ENCODE measurements around the gene PRPH2.
"Not testable (repeated sequence)": the region's sequence is repeated elsewhere in the genome, so short reads cannot be mapped to it uniquely, and the experiment has no call there.

Gene PRPH2

DNA sequence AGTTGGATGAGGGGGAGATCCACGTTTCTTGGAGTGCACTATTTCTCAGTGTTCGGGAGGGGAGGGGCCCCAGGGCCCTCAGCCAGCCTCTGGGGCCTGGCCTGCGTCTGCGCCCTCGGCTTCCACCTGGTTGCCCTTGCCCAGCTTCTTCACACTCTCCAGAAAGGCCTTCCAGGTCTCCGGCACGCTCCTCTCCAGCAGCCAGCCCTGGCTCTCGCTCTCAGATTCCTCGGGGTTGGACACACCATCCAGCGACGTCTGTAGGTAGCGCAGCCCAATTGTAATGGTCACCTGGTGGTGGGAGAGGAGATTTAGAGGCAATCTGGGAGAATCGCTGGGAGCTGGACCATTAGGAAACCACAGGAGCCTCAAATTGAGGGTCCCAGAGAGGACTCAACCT, 24.2 kb downstream of the PRPH2 start:
- no peak for DNase-seq (ENCODE audit: low read depth)

DNA sequence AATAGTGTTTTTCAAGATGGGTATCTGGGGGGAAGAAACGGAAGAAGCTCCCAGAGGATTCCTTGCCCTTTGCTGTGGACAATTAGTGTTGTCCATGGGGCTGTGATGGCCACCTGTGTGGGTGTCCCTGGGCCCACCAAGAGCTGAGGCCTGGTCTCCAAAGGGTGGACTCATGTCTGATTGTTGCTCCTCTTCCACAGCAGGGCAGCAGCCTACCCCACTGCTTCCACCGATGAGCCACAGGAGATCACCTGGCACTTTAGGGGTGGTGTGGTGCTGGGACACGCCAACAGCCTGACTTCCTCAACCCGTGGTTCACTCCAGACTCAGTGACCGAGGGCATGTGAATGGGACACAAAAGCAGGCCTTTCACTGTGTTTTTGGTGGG, 25.1 kb downstream of the PRPH2 start:
- no peak for DNase-seq (ENCODE audit: low read depth)

DNA sequence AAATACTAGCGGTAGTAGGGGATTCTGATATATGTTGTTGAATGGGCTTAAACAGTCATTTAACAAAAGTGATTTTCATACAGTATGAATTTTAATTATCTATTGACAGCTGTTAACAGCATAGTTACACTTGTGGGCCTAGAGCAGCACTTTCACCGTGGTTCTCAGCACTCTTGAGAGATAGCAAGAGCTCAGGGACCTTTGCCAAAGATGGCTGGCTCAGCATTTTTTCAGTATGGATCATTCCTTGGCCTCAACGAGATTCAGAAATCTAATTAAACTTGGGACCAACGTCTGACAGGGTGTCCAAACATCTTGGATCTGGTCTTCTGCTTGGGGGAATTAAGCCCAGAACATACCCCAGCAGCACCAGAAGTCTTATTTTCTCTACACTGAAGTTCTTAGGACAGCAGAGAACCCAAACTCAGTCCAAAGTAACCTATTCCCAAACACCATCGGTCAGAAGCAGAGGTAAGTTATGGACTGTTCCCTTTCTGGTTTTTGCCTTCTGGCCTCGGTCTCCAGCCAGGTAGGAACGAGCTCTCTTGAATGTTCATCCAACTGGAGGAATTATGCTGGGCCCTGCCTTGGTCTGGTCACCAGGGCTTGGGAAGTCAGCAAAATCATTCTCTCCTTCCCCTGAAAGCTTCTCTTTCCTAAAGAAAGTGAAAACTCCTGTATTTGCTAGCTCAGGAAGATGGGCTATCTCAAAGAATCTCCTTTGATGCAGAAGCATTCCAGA, 25.7 kb downstream of the PRPH2 start:
- no peak for DNase-seq (ENCODE audit: low read depth)

DNA sequence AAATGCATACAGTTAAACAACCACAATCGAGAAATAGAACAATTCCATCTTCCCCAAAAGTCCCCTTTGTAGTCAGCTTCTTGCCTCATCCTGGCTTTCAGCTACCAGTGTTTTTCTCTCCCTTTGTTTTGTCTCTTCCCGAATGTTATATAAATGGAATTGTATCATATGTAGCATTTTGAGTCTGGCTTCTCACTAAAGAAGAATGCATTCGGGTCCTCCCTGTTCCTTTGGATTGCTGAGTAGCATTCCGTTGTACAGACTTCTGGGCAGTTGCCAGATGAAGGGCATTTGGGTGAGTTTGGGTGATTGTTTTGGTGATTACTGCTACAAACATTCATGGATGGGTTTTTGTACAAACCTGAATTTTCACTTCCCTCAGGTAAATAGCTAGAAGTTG, 27.8 kb downstream of the PRPH2 start:
- no peak for DNase-seq (ENCODE audit: low read depth)

DNA sequence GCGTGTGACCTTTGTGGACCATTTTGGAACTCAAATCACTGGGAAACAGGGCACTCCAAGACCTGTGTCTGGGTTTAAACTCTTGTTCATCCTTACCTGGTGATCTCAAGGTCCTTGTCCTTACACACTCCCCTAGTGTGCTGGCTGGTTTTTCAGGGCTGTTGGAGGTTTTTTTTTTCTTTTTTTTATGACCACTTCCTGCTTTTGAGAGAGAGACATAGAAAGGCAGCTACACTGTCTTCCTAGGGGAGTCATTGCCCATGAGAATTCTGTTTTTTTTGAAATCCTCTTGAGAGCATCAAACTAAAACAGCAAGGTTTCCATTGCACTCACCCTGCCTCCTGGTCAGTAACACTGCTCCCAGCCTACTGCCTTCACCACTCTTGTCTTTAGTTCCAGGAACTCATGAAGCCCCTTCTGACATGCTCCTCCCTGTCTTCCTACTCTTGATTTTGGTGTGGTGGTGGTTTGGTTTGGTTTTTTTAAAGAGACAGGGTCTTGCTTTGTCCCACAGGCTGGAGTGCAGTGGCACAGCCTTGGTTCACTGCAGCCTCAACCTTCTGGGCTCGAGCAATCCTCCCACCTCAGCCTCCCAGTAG, 28.6 kb downstream of the PRPH2 start:
- DNase-seq (ENCODE audit: low read depth): no peak

DNA sequence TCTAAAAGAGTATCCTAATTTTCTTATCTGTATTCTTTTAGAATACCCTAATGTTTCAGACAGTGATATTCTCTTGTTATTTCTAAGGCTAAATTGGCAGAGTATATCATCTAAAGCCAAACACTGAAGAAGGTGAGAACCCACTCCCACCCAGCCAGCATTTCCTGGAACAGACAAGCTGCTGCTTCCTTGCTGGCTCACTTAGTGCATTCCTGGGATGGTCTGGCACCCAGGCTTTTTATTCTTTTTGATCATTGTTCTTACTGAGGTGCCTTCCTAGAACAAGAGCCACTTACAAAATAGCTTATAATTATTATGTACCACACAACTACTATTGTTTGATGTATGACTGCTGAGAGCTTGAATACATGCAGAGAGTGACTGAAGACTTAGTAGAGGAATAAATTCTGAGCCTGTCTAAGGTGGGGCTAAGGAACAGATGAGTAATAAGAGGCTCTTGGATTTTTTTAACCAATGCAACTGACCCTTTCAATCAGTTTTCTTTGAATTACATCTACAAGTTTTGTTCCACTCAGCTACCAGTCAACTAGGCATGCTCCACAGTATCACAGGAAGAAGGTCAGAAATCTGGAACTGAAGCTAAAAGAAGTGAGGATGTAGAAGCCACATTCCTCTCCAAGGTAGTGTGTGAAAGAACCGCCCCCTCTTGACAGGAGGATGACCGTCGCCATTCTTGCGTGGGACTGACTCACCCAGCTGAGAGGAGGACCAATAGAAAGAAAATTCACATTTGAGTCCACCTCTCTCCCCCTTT, 30.1 kb downstream of the PRPH2 start:
- no peak for DNase-seq (ENCODE audit: low read depth)

DNA sequence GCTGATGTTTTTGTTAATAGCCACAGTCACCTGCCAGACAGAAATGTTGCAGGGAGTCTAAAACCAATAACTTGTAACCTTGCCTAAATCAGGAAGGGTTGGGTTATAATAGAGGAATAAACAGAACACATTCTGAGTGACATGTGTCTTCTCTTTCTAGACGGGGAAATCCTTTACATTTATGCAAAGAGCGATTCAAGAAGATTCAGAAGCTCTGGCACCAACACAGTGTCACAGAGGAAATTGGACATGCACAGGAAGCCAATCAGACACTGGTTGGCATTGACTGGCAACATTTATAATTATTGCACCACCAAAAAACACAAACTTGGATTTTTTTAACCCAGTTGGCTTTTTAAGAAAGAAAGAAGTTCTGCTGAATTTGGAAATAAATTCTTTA, 31.5 kb downstream of the PRPH2 start:
- DNase-seq (ENCODE audit: low read depth): no peak

DNA sequence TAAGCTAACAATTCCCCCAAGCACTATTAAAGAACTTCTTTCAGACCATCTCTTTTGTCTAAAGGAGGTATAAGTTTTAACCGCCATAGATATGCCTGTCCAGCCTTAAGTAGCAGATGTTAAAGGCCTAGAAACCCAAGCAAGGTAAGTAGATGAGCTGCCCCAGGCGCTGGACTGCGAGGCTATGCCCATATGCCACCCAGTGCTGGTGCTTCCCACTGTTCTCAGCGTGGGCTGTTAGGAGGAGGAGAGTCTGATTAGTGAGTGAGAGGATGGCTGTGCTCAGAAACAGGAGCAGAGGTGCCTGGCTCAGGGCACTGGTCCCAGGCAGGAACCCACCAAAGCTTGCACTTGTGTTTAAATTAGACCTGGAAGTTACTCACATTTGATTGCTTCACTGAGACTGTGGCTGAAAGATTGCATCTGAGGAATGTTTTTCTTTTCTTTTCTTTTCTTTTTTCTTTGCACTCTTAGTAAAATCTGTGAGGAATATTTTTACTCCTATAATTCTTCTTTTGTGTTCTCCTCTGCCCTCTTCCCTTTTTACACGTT, 32.2 kb downstream of the PRPH2 start:
- no peak for DNase-seq (ENCODE audit: low read depth)

DNA sequence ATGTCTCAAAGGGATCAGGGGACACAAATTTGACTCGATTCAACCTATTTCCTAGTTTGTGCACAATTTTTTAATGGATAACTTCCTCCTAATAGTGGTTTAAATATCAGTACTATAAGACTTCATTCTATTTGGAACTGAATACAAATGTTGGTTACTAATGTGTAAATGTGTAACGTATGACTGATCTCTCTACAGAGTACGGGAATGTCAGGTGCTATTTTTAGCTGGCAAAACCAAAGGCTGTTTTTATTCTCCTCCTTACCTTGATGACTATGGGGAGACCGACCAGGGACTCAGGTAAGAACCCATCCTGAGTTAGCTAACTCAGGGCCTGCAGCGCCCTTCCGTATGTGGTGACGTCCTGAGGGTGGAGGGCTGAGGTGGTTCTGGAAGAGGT, 33.0 kb downstream of the PRPH2 start:
- DNase-seq (ENCODE audit: low read depth): no peak

DNA sequence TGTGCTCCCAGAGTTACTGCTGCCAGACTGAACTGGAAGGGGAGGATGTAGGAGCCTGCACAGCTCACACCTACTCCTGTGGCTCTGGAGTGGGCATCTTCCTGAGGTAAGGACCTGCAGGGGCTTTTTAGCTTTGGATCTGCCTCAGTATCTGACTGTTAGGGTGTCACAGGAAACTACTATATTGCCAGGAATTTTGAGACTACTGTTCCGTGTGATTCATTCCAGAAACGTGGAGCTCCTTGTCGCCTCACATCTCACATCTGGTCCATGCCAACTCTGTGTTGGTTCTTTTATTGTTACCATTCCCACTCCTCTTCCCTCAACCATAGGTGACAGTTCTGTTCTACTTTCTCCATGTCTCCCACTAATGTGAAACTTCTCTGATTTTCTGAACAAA, 34.1 kb downstream of the PRPH2 start:
- DNase-seq (ENCODE audit: low read depth): no peak

DNA sequence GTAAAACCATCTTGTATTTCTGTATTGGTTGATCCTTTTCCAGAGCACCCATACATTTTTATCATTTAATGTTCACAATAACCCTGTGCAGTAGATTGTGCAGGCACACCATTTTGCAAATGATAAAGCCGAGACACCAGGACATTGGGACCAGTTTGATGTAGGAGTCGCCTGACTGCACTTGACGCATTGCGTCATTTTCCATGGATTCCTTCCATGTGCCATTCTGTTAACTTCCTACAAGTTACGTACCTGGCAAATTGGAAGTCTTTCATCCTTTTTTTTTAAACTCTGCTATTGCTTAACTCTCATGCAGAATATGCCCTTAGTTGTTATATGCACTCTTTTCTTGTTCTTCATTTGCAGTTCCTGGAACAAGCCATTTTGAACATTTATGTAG, 43.0 kb downstream of the PRPH2 start:
- DNase-seq (ENCODE audit: low read depth): no peak

DNA sequence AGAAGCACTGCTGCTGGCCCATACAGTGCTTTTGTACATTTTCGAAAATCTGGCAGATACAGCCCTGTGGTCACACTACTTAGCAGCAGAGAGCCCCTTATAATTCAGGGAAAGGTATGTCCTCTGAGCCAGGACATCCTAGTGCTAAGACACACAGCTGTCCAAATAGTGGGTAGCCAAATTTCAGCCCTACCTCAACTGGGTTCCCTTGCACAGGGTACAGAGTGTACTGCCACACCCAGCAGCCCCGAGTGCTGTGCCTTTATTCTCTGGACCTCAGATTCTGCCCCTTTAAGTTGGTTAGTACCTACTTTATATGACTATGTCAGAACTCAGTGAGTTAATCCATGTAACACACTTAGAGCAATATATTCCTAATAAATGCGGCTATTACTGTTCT, 47.6 kb downstream of the PRPH2 start:
- DNase-seq (ENCODE audit: low read depth): no peak

DNA sequence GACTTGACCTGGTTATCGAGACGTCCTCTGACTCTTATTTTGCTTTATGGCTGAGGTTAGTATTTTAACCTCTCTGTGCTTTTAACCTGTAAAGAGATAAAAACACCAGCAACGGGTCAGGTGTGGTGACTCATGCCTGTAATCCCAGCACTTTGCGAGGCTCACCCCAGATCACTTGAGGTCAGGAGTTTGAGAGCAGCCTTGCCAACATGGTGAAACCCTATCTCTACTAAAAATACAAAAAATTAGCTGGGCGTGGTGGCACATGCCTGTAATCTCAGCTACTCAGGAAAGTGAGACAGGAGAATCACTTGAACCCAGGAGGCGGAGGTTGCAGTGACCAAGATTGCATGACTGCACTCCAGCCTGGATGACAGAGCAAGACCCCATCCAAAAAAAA, 48.0 kb downstream of the PRPH2 start:
- not testable (repeated sequence) for DNase-seq (ENCODE audit: low read depth)

DNA sequence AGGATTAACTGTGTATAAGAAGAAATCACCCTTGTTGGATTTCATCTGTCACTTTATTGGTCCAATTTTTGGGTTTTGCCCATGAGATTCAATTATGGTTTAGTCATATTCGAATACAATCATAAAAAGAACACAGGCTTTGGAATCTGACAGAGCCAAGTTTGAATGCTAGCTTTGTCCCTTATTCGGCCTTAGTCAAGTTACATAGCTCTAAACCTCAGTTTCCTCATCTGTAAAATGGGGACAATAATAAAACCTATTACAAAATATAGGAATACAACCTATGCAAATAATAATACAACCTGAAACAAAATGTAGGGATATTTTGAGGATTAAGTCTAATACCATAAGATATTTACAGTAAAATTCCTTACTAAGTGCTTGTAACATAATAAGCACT, 57.7 kb downstream of the PRPH2 start:
- no peak for DNase-seq (ENCODE audit: low read depth)

DNA sequence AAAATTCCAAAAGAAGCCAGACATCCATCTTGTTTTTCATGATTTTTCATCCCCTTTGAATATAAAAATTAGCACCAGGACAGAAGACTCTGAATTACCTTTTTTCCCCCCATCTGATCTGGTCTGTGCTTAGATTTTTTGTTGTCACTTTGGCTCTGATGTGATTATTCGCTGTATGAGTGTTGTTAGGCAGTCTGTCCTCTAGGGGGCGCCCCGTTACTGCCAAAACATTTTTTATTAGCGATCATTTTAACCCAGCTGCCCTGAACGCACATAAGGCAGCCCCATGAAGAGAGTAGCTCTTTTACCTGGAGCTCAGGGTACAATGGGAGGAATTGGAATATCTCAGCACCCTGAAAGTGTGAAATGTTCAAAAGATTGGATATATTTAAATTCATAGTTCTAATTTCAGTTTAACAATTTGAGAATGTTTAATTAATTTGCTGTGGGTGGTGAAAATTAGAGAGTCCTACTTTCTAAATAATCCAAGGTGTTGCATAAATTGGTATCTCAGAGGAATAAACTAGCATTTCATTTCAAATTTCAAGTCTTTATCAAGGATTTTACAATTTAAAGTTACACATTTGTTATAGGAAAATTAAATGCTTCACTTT, 60.8 kb downstream of the PRPH2 start:
- DNase-seq (ENCODE audit: low read depth): peak; percentile 78

DNA sequence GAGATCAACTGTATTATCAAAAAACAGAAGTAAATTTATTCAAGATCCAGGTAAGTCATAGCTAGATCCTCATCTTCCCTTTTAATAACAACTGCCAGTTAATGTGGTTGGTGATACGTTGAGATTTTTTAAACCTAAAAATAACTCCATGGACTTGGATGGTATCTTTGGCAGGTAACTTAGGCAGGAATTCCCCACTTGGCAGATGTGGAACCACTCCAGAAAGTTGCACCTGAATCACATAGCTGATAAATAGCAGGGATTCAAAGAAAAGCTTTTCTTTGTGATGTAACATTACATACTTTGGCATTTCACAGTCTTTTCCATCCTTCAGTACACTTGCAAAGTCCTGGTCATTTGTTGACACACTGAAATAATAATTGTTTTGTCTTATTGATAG, 62.6 kb downstream of the PRPH2 start:
- DNase-seq (ENCODE audit: low read depth): no peak

DNA sequence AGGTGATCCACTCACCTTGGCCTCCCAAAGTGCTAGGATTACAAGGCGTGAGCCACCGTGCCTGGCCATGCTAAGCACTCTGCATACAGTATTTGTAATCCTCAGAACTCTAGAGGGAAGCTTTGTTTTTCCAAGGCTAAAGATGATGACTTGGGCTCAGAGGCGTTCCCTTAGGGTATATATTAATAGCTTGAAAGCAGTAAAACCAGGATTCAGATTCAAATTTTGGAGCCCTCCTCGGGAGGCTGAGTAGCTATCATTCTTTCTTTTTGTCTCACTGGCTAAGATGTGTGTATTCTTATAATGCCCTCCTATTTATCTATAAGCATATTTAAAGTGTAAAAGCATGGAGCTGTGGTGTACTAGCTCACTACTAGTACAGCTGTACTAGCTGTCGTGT, 68.5 kb downstream of the PRPH2 start:
- DNase-seq (ENCODE audit: low read depth): no peak

DNA sequence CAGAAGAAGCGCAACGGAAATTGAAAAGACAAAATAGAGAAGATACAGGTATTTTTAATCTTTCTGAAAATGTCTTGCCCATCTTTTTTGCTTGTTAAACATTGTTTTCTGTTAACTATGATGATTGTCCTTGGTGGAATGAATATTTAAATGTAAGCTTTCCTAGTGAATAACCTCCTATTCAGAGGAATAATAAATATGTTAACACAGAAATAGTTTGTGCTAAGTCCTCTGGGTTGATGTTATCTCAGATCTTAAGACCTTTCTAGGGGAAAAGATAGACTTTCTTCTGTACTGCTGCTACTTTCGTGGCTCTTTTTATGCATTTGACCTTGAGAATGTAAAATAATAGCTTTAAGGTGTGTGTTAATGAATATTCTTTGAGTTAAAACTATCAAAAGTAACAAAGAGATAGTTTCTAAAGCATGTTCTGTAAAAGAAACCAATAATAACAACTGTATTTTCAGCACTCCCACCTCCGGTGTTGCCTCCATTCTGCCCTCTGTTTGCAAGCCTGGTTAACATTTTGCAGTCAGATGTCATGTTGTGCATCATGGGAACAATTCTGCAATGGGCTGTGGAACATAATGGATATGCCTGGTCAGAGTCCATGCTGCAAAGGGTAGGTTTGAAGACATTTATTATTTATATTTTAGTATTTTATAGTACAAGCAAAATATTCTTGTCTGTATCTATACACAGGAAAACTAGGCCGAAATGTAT, 70.2 kb downstream of the PRPH2 start:
- DNase-seq (ENCODE audit: low read depth): no peak

Measured in activated gamma-delta T cell treated with anti-CD3 and anti-CD28 coated beads, Interleukin-2, amount 50 U/mL, for 16 hours (primary cell).